ENCODE results near the gene ARL4A.
"Not testable (repeated sequence)": the region's sequence is repeated elsewhere in the genome, so short reads cannot be mapped to it uniquely, and the experiment has no call there.

The ARL4A gene

GRCh38 chr7:12670000-12670729, 17.3 kb upstream of the ARL4A start:
- no peak for DNase-seq (ENCODE audit: low read depth)

- no peak for DNase-seq (ENCODE audit: low read depth)
Measured at GRCh38 chr7:12670743-12671520, 16.5 kb upstream of the ARL4A start.

GRCh38 chr7:12673436-12673835, 14.0 kb upstream of the ARL4A start:
- DNase-seq (ENCODE audit: low read depth) = not testable (repeated sequence)

GRCh38 chr7:12674053-12674452, 13.4 kb upstream of the ARL4A start:
- DNase-seq (ENCODE audit: low read depth) = no peak

GRCh38 chr7:12674861-12675260, 12.6 kb upstream of the ARL4A start:
- DNase-seq (ENCODE audit: low read depth) = no peak

GRCh38 chr7:12683678-12684585, 3.5 kb upstream of the ARL4A start:
- no peak for DNase-seq (ENCODE audit: low read depth)

GRCh38 chr7:12684733-12685132, 2.7 kb upstream of the ARL4A start:
- DNase-seq (ENCODE audit: low read depth) = no peak

- DNase-seq (ENCODE audit: low read depth) = no peak
Measured at GRCh38 chr7:12685550-12685949, 1.9 kb upstream of the ARL4A start.

GRCh38 chr7:12686234-12686890, 1.1 kb upstream of the ARL4A start:
- DNase-seq (ENCODE audit: low read depth) = no peak

- DNase-seq (ENCODE audit: low read depth) = no peak
Measured at GRCh38 chr7:12687718-12688171, 312 bp downstream of the ARL4A start.

- not testable (repeated sequence) for DNase-seq (ENCODE audit: low read depth)
Measured at GRCh38 chr7:12688485-12689170, 1.2 kb downstream of the ARL4A start.

- no peak for DNase-seq (ENCODE audit: low read depth)
Measured at GRCh38 chr7:12689451-12689850, 2.0 kb downstream of the ARL4A start.

- no peak for DNase-seq (ENCODE audit: low read depth)
Measured at GRCh38 chr7:12690041-12690878, 2.8 kb downstream of the ARL4A start.

- not testable (repeated sequence) for DNase-seq (ENCODE audit: low read depth)
Measured at GRCh38 chr7:12691388-12691787, 4.0 kb downstream of the ARL4A start.

- DNase-seq (ENCODE audit: low read depth) = no peak
Measured at GRCh38 chr7:12692035-12692434, 4.6 kb downstream of the ARL4A start.

- no peak for DNase-seq (ENCODE audit: low read depth)
Measured at GRCh38 chr7:12692479-12693259, 5.2 kb downstream of the ARL4A start.

- no peak for DNase-seq (ENCODE audit: low read depth)
Measured at GRCh38 chr7:12694817-12695216, 7.4 kb downstream of the ARL4A start.

- DNase-seq (ENCODE audit: low read depth) = no peak
Measured at GRCh38 chr7:12695965-12696364, 8.5 kb downstream of the ARL4A start.

GRCh38 chr7:12699299-12699698, 11.9 kb downstream of the ARL4A start:
- no peak for DNase-seq (ENCODE audit: low read depth)

Measured in non-pigmented ciliary epithelial cell (primary cell).